ENCODE data around the gene SUSD1. TPM values are rescaled to one million over a fixed set of nuclear protein-coding genes. Genes with fewer than 3 reads are reported as not detected.

SUSD1 gene
- total RNA-seq, 1 donor from 2014 or later: 16.1 TPM

DNA sequence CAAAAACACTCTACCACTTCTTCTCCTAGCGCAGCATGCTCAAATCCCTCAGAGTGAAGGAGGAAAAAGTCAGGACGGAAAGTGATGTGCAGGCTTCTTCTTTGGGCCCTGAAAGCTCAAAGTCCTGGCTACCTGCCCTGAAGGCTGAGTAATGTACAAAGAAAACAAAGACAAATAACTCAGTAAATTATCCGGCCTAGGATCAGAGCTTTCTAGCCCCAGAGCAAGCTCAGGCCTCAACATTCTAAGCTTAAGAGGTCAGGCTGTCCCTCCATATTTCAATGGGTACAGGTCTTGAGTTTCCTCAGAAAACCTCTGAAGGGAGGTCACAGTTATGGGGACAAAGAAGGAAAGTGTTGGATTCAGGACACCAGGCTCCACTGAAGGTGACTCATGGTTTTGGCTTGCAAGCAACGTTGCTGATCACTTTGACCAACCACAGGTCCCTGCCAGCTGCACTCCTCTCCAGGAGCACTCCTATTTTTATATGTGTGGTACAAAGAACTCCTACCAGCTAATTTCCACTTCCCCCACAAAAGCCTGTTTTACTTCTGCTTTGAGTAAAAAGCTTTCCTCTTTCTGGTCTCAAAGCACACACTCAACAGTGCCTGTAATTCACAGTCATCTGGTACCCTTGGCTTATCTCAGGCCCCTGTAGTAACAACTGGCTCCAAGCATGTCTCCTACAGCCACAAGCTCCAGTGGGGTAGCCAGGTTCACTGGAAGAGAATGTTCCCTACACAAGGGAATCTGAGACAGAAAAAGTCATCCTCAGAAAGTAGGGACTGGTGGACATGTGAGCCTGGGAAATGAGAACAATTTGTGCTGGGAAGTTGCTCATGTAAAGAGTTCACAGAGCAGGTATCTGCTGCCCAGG lies 162.8 kb downstream of the SUSD1 start:
- DNase-seq: no peak

DNA sequence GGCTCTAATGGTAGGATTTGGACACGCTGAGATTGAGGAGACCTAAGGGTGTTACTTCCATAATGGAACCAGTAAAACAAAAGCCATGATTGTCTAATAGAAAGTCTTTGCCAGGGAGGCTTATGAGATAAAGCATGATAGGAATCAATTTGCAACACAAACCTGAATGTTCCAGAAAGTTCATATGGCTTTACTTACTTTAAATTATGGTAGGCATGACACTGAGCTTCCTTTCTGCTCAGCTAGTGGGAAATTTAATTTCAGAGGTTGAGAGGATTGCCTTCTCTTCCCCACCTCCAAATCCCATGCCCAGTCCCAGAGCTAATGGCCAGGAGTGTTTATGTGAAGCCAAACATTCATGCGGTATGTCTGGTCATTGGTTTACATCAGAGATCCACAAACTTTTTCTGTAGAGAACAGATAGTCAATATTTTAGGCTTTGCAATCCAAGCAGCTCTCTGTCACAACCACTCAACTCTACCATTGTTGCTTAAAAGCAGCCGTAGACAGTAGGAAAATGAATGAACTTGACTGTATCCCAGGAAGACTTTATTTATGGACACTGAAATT lies 164.0 kb downstream of the SUSD1 start:
- no peak for DNase-seq

DNA sequence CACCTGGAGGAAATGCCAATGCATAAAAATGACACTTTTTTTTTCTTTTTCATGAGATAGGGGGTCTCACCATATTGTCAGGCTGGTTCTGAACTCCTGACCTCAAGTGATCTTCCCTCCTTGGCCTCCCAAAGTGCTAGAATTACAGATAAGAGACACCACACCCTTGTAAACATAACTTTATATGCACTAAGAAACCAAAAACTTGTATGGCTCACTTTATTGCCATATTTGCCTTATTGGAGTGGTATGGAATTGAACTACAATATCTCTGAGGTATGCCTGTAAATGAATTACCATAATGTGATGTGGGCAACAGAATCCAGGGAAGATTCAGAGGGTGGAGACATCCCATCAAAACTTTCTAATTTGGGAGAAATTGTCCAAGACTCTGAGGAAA lies 164.6 kb downstream of the SUSD1 start:
- no peak for DNase-seq

DNA sequence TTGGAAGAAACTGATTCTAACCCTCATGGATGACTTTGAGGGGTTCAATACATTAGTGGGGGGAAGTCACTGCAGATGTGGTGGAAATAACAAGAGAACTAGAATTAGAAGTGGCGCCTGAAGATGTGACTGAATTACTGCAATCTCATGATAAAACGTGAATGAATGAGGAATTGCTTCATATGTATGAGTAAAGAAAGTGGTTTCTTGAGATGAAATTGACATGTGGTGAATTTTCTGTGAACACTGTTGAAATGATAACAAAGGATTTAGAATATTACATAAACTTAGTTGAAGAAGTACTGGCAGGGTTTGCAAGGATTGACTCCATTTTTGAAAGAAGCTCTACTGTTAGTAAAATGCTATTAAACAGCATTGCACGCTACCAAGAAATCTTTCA lies 165.4 kb downstream of the SUSD1 start:
- no peak for DNase-seq

DNA sequence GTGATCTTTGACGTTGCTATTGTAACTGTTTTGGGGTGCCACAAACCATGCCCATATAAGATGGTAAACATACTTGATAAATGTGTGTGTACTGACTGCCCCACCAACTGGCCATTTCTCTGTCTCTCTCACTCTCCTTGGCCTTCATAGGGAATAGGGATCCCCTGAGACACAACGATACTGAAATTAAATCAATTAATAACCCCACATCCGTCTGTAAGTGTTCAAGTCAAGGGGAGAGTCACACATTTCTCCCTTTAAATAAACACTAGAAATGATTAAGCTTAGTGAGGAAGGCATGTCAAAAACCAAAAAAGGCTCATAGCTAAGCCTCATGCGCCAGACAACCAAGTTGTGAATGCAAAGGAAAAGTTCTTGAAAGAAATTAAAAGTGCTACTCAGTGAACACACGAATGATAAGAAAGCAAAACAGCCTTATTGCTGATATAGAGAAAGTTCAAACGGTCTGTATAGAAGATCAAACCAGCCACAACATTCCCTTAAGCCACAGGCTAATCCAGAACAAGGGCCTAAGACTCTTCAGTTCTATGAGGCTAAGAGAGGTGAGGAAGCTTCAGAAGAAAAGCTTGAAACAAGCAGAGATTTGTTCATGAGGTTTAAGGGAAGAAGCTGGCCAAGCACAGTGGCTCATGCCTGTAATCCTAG lies 167.4 kb downstream of the SUSD1 start:
- no peak for DNase-seq

DNA sequence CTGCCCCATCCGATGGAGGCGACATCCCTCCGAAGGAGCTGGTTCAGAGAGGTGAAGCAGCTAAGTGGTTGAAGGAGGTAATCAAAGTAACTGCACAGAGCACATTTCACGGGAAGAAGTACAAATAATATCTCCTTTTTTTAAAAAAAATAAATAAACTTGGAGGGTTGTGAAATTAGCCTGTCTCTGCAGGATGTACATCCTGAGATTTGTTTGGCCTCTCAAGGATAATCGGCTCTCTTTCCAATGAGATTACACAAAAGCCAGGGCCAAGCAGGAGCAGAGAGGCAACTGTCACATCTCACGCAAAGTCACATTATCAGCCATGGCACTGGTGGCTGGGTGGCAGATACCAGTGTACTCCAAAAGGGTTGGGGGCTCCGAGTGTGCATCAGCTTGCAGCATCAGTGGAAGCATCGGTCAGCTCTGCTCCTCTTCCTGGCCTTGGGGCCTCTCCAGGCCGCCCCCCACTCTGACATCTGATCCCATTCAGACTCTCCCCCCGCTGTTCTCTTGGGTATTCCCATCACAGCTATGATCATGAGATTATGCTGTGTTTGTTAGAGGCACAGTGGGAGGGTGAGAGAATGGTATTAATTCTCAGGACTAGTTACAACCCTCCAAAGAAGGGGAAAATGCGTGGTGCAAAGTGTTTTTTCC lies 168.6 kb downstream of the SUSD1 start:
- no peak for DNase-seq

DNA sequence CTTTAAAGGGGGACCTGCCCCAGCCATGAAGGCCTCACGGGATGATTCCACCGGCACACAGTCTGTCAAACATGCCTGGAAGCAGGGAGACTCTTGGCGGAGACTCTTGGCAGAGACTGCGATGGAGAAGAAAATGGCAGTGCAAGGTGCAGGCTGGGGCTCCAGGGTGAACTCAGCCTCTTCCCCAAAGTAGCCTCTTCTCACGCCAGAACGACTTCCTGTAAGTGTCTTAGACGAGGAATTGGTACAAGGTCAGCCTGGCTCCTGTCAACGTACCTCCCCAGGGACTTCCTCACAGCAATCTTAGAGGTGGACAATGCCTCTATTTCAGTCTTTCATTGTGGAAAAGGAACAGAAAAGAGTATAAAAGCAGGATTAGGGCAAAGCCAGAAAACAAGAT lies 169.2 kb downstream of the SUSD1 start:
- DNase-seq: no peak

DNA sequence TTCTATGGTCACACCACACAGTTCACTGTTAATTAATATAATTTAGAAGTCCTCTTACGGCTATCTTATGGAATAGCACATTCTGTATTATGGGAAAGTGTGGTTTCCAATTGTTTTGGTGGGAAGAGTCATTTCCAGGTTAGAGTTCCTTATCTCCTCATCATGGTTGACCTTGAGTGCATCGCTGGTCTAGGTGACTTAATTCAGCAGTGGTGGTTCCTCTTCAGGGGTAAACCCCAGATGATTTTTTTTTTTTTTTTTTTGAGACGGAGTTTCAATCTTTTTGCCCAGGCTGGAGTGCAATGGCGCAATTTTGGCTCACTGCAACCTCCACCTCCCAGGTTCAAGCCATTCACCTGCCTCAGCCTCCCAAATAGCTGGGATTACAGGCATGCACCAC lies 171.6 kb downstream of the SUSD1 start:
- DNase-seq: no peak

DNA sequence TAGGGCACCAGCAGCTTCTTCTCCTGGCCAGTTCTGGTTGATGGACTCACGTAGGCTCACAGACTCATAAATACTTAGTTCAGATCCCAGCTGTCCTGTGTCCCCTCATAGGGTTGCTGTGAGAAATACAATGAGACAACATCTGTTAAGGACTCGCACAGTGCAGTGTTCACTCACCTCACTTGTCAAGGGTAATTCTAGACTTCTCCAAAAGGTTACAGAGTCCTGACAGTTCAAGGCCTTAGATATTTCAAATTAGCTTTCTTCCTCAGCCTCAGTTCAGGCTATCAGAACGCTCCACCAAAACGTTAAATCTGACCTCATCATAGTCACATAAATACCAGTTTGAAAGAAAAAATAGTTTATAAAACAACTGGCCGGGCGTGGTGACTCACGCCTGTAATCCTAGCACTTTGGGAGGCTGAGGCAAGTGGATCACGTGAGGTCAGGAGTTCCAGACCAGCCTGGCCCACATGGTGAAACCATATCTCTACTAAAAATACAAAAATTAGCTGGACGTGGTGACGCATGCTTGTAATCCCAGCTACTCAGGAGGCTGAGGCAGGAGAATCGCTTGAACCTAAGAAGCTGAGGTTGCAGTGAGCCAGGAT lies 172.1 kb downstream of the SUSD1 start:
- DNase-seq: no peak

DNA sequence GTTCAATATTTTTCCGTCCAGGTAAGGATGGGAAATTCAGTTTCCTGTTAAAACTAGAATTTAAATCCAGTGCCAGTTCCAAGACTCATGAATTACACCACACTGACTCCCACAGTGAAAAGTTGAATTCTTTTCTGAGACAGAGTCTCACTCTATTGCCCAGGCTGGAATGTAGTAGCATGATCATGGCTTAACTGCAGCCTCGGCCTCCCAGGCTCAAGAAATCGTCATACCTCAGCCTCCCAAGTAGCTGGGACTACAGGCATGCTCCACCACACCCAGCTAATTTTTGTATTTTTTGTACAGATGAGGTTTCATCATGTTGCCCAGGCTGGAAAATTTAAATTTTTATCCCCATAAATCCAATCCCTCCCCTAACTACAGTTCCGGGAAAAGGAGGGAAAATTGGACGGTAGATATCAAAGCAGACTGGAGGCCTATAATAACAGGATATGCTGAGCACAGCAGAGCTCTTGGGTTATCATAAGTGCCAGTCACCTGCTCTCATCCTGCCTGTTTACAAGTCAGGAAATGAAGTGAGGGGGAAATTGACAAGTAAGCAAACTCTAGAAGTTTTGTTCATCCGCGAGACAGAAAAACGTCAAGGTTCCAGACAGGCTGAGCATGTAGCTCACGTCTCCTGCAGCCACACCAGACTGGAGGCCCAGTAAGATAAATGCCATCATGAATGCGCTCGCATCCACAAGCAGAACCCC lies 172.8 kb downstream of the SUSD1 start:
- DNase-seq: no peak

DNA sequence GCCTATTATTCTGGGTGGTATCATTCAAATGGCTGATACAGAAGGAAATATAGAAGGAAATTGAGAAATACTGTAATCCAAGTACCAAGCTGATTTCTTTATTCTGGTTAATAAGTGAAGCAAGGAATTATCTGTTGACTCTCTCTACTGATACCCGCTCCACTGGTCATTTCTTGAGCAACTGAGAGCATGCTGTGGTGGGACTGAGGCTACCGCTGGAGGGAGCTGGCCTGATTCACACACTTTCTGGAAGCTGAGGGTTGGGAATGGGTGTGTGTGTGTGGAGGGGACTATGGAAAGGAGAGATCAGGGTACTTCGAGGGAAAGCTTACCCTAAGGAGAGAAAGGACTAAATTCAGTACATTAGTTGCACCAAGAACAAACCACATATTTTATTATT lies 174.4 kb downstream of the SUSD1 start:
- DNase-seq: no peak

DNA sequence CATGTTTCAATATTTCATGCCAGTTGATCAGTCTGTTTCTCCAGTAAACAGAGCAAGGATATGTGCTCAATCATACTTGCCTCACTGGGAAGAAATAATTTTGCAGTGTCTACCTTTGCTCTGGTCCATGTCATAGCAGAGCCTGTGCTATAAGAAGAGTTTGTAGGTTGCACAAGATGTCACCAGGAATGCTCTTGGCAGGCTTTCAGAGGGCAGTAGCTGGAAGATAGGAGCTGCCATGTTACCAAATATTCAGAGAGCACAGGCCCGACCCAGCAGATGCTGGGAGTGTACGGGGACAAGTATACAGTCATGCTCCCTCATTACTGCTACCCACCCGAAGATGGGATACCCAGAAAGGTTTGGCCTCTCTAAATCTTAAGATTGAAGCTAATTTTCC lies 175.8 kb downstream of the SUSD1 start:
- DNase-seq: no peak

DNA sequence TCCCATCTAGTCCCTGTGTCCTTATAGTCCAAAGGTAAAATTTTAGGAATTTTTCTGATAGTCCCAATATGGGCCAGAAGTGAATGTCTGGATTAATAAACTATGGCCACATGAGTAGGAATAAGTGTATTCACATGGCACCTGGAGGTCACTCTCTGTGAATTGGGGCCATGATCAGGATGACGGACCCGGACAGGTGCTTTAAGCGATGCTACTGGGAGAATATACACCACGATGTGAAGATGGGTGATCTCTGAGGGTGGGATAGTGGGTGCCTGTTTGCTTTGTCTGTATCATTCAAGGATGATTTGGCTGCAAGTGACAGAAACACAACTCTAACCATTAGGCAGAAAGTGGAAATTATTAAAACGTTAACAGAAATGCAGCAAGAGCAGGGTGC lies 177.3 kb downstream of the SUSD1 start:
- no peak for DNase-seq

DNA sequence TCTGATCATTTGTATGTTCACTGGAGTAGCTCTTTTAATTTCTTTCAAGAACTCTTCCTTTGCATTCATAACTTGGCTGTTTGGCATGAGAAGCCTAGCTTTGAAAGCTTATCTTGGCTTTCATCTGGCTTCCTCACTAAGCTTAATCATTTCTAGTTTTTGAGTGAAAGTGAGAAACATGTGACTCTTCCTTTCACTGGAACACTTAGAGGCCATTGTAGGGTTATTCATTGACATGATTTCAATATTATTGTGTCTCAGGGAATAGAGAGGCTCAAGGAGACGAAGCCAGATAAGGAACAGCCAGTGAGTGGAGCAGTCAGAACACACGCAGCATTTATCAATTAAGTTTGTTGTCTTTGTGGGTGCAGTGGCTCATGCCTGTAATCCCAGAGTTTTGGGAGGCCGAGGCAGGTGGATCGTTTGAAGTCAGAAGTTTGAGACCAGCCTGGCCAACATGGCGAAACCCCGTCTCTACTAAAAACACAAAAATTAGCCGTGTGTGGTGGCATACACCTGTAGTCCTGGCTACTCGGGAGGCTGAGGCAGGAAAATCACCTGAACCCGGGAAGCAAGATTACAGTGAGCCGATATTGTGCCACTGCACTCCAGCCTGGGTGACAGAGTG lies 180.2 kb downstream of the SUSD1 start:
- no peak for DNase-seq

DNA sequence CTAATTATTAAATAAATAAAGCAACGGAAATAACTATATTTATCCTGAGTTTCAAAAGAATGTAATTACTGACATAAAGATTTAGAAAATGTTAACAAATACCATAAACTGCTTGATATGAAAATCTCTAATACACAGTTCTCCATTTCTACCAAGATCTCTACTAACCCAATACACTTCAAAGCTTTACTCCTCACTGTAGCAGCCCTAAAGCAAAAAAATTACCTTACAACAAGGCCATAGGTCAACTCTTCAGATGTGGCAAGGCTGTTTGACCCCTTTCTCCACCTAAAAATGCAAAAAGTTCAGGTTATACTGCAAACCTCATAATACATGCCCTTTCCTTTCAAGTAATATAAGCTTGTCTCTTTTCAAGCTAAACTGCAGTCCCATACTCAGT lies 181.8 kb downstream of the SUSD1 start:
- no peak for DNase-seq

DNA sequence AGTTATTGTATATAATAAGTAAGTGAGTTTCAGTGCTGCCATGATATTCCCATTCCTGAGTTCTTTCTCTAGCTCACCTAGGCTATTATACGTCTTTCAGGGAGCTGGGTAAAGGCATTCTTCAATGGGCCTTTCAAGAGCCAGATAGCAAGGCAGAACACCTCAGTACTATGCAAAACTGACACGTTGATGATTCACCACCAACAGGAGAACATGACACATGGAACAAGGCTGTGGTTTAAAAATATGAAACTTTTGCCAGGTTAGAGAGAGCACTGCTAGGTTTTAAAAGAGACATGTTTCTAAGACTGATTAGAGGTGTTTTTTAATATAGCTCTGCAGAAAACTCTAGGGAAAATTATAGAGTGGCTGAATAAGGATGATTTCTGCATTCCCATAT lies 182.6 kb downstream of the SUSD1 start:
- no peak for DNase-seq

DNA sequence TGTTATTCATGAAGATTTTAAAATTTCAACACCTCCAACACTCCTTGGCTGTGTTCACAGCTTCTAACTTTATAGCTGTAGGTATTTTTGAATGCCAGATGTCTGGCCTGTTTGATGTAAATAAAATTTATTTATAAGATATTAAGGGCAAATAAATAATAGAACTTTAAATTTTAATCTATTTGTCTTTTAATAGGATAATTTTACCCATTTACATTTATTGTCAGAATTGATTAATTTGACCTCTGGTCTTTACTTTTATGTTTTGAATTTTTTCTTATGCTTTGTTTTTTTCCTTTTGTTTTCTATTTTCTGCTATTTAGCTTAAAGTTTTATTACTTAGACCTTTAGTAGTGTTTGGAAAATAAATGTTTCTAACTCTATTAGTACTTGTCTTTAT lies 183.9 kb downstream of the SUSD1 start:
- DNase-seq: no peak
